ENCODE data around the gene C1orf105.
"Not testable (repeated sequence)": the region's sequence is repeated elsewhere in the genome, so short reads cannot be mapped to it uniquely, and the experiment has no call there.

Gene C1orf105

GRCh38 chr1:172492421-172492820, 71.9 kb downstream of the C1orf105 start:
- no peak for DNase-seq (ENCODE audit: insufficient read length, low spot score)
- no peak for TF ChIP-seq CTCF (IDR thresholded peaks at IDR 0.05; ENCODE audit: insufficient read depth, missing control alignments)
- FAIRE-seq = no peak

- no peak for DNase-seq (ENCODE audit: insufficient read length, low spot score)
- TF ChIP-seq CTCF (IDR thresholded peaks at IDR 0.05; ENCODE audit: insufficient read depth, missing control alignments) = no peak
- no peak for FAIRE-seq
Observed at GRCh38 chr1:172494166-172494565, 73.7 kb downstream of the C1orf105 start.

- FAIRE-seq = not testable (repeated sequence)
Observed at GRCh38 chr1:172496127-172496526, 75.6 kb downstream of the C1orf105 start.

GRCh38 chr1:172496678-172497077, 76.2 kb downstream of the C1orf105 start:
- DNase-seq (ENCODE audit: insufficient read length, low spot score) = no peak
- no peak for TF ChIP-seq CTCF (IDR thresholded peaks at IDR 0.05; ENCODE audit: insufficient read depth, missing control alignments)
- FAIRE-seq = no peak

More at GRCh38 chr1:172496127-172496526, 75.6 kb downstream of the C1orf105 start:
- not testable (repeated sequence) for DNase-seq (ENCODE audit: insufficient read length, low spot score)

GRCh38 chr1:172497230-172497629, 76.7 kb downstream of the C1orf105 start:
- no peak for TF ChIP-seq CTCF (IDR thresholded peaks at IDR 0.05; ENCODE audit: insufficient read depth, missing control alignments)
- no peak for DNase-seq (ENCODE audit: insufficient read length, low spot score)
- no peak for FAIRE-seq

GRCh38 chr1:172498857-172499256, 78.4 kb downstream of the C1orf105 start:
- DNase-seq (ENCODE audit: insufficient read length, low spot score) (no peak), FAIRE-seq (no peak)
- TF ChIP-seq CTCF (IDR thresholded peaks at IDR 0.05; ENCODE audit: insufficient read depth, missing control alignments) = no peak

GRCh38 chr1:172499636-172500141, 79.2 kb downstream of the C1orf105 start:
- DNase-seq (ENCODE audit: insufficient read length, low spot score) (no peak), FAIRE-seq (no peak)
- no peak for TF ChIP-seq CTCF (IDR thresholded peaks at IDR 0.05; ENCODE audit: insufficient read depth, missing control alignments)

GRCh38 chr1:172500207-172500606, 79.7 kb downstream of the C1orf105 start:
- FAIRE-seq (no peak), DNase-seq (ENCODE audit: insufficient read length, low spot score) (no peak)
- TF ChIP-seq CTCF (IDR thresholded peaks at IDR 0.05; ENCODE audit: insufficient read depth, missing control alignments) = no peak

Data from D721Med (cell line).